ENCODE measurements around the gene GUCA2B. TPM values are rescaled to one million over a fixed set of nuclear protein-coding genes. Genes with fewer than 3 reads are reported as not detected.

GUCA2B gene
- not detected for polyA plus RNA-seq (2013, experiment 1 of 2)
- not detected for polyA plus RNA-seq (2013, experiment 2 of 2)

GRCh38 chr1:42152907-42153600 is at the start of gene GUCA2B:
TSS of gene GUCA2B (plus strand) at chr1:42153410. CDS start at chr1:42153451, 41 bp downstream.
- Histone ChIP-seq H2BK120ac (ENCODE audit: low read depth, low read length) (no peak within 1 kb of the TSS), H3K4me3 (ENCODE audit: low read length in 2 of 2) (no peak within 1 kb of the TSS), H3K27me3 (ENCODE audit: control insufficient read depth in 3 of 3, insufficient read depth in 3 of 3, low read depth in 1 of 3, low read length in 3 of 3) (peaks cover 0 to 9% (median 0%) of the 10 kb centered on the region in 3 experiments), H3K4me2 (ENCODE audit: insufficient read depth, low read length, poor library complexity, severe bottlenecking) (no peak within 1 kb of the TSS), H3K9me3 (replicated peaks in 1 of 2; ENCODE audit: control insufficient read depth in 2 of 2, insufficient read depth in 1 of 2, low read depth in 1 of 2, low read length in 2 of 2) (peaks cover 0 to 2% of the 10 kb centered on the region in 2 donors), H2BK15ac (ENCODE audit: low read length) (peak within 1 kb of the TSS; percentile 45), H2AFZ (ENCODE audit: low read length) (no peak within 1 kb of the TSS), H4K91ac (ENCODE audit: low read depth, low read length, poor library complexity) (no peak within 1 kb of the TSS), H2AK5ac (ENCODE audit: low read depth, low read length) (no peak within 1 kb of the TSS), H3K9ac (ENCODE audit: low read depth, low read length, poor library complexity) (peak within 1 kb of the TSS; percentile 1), H3K4me1 (ENCODE audit: control insufficient read depth in 2 of 2, insufficient read depth in 1 of 2, low read depth in 1 of 2, low read length in 2 of 2) (no peaks in the 10 kb centered on the region), H3K36me3 (replicated peaks in 1 of 2; ENCODE audit: control insufficient read depth in 2 of 2, insufficient read depth in 2 of 2, low read length in 2 of 2) (no peaks in the 10 kb centered on the region), H3K27ac (replicated peaks; ENCODE audit: low read length) (no peak within 1 kb of the TSS), H2BK5ac (ENCODE audit: low read length) (peak within 1 kb of the TSS; percentile 6), H3K14ac (ENCODE audit: low read length) (peak within 1 kb of the TSS; percentile 58), H3K79me1 (ENCODE audit: low read depth, low read length) (peaks cover 2% of the 10 kb centered on the region), H2BK12ac (ENCODE audit: low read length) (no peak within 1 kb of the TSS), H3K23ac (ENCODE audit: low read depth, low read length, poor library complexity) (peak within 1 kb of the TSS; percentile 17), H3K4ac (ENCODE audit: low read length) (no peak within 1 kb of the TSS), H4K8ac (ENCODE audit: low read depth, low read length) (no peak within 1 kb of the TSS), H3K18ac (ENCODE audit: low read length) (peak within 1 kb of the TSS; percentile 65)
- WGBS, 2 donors (ENCODE audit: extremely low coverage in 2 of 2, insufficient read length in 2 of 2, insufficient replicate concordance in 1 of 2) = no CpG with 5 or more reads among the region's 12 CpGs
- DNase-seq (ENCODE audit: low spot score) = no peak

DNA sequence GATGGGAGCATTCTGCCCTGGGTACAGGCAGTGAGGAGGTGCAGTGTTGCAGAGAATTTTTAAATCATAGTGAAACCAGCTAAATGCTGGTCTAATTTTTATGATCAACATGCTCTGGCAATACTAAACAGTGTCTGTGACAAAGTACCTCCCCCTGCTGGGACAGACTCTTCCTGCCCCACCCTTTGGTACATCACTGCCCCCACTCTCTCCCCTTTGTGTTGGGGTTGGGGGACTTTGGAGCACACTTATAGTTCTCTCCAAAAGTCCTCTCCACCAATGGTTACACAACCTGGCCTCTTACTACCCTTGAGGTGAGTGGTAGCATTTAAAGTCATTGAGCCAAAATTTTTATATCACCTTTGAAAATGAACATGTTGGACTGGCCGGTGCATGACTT is 48.2 kb upstream of the GUCA2B start:
- Histone ChIP-seq H2BK12ac (ENCODE audit: low read length) (no peak overlapping the region), H2AFZ (ENCODE audit: low read length) (no peak overlapping the region), H3K14ac (ENCODE audit: low read length) (no peak overlapping the region), H3K9ac (ENCODE audit: low read depth, low read length, poor library complexity) (no peak overlapping the region), H2BK15ac (ENCODE audit: low read length) (no peak overlapping the region), H3K27me3 (ENCODE audit: control insufficient read depth in 3 of 3, insufficient read depth in 3 of 3, low read depth in 1 of 3, low read length in 3 of 3) (no peaks in the 10 kb centered on the region), H3K4ac (ENCODE audit: low read length) (no peak overlapping the region), H3K4me3 (ENCODE audit: low read length in 2 of 2) (no peak overlapping the region), H3K4me2 (ENCODE audit: insufficient read depth, low read length, poor library complexity, severe bottlenecking) (no peak overlapping the region), H3K23ac (ENCODE audit: low read depth, low read length, poor library complexity) (no peak overlapping the region), H2AK5ac (ENCODE audit: low read depth, low read length) (no peak overlapping the region), H4K91ac (ENCODE audit: low read depth, low read length, poor library complexity) (no peak overlapping the region), H3K18ac (ENCODE audit: low read length) (no peak overlapping the region), H3K79me1 (ENCODE audit: low read depth, low read length) (no peaks in the 10 kb centered on the region), H4K8ac (ENCODE audit: low read depth, low read length) (no peak overlapping the region), H3K9me3 (replicated peaks in 1 of 2; ENCODE audit: control insufficient read depth in 2 of 2, insufficient read depth in 1 of 2, low read depth in 1 of 2, low read length in 2 of 2) (peaks cover 0 to 1% of the 10 kb centered on the region in 2 donors), H3K36me3 (replicated peaks in 1 of 2; ENCODE audit: control insufficient read depth in 2 of 2, insufficient read depth in 2 of 2, low read length in 2 of 2) (no peaks in the 10 kb centered on the region), H3K27ac (replicated peaks; ENCODE audit: low read length) (no peak overlapping the region), H2BK5ac (ENCODE audit: low read length) (no peak overlapping the region), H3K4me1 (ENCODE audit: control insufficient read depth in 2 of 2, insufficient read depth in 1 of 2, low read depth in 1 of 2, low read length in 2 of 2) (no peaks in the 10 kb centered on the region), H2BK120ac (ENCODE audit: low read depth, low read length) (no peak overlapping the region)
- DNase-seq (ENCODE audit: low spot score) = no peak
- no CpG with 5 or more reads among the region's 1 CpG for WGBS, 2 donors (ENCODE audit: extremely low coverage in 2 of 2, insufficient read length in 2 of 2, insufficient replicate concordance in 1 of 2)

DNA sequence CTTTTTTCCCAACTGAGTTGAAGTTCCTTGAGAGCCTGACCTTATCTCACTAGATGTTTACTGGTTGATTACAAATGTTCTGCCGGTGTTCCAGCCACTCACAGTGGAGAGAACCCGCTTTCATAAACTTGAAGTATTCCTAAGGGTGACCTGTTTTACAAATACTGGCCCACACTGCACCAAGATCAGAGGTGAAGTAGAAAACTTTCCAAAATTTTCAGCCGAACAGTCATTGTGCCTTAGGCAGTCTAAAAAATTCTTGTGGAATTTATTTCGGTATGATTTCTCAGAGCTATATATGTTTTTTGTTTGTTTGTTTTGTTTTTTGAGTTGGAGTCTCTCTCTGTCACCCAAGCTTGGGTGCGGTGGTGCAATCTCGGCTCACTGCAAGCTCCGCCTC is 44.9 kb upstream of the GUCA2B start:
- Histone ChIP-seq H3K4ac (ENCODE audit: low read length) (no peak overlapping the region), H3K9me3 (replicated peaks in 1 of 2; ENCODE audit: control insufficient read depth in 2 of 2, insufficient read depth in 1 of 2, low read depth in 1 of 2, low read length in 2 of 2) (no peaks in the 10 kb centered on the region), H3K9ac (ENCODE audit: low read depth, low read length, poor library complexity) (no peak overlapping the region), H3K27me3 (ENCODE audit: control insufficient read depth in 3 of 3, insufficient read depth in 3 of 3, low read depth in 1 of 3, low read length in 3 of 3) (no peaks in the 10 kb centered on the region), H3K27ac (replicated peaks; ENCODE audit: low read length) (no peak overlapping the region), H2BK15ac (ENCODE audit: low read length) (no peak overlapping the region), H2AK5ac (ENCODE audit: low read depth, low read length) (no peak overlapping the region), H3K36me3 (replicated peaks in 1 of 2; ENCODE audit: control insufficient read depth in 2 of 2, insufficient read depth in 2 of 2, low read length in 2 of 2) (no peaks in the 10 kb centered on the region), H2AFZ (ENCODE audit: low read length) (no peak overlapping the region), H3K4me1 (ENCODE audit: control insufficient read depth in 2 of 2, insufficient read depth in 1 of 2, low read depth in 1 of 2, low read length in 2 of 2) (no peaks in the 10 kb centered on the region), H3K4me2 (ENCODE audit: insufficient read depth, low read length, poor library complexity, severe bottlenecking) (no peak overlapping the region), H4K91ac (ENCODE audit: low read depth, low read length, poor library complexity) (no peak overlapping the region), H4K8ac (ENCODE audit: low read depth, low read length) (no peak overlapping the region), H2BK5ac (ENCODE audit: low read length) (no peak overlapping the region), H3K14ac (ENCODE audit: low read length) (no peak overlapping the region), H2BK12ac (ENCODE audit: low read length) (no peak overlapping the region), H2BK120ac (ENCODE audit: low read depth, low read length) (no peak overlapping the region), H3K23ac (ENCODE audit: low read depth, low read length, poor library complexity) (no peak overlapping the region), H3K79me1 (ENCODE audit: low read depth, low read length) (no peaks in the 10 kb centered on the region), H3K18ac (ENCODE audit: low read length) (no peak overlapping the region), H3K4me3 (ENCODE audit: low read length in 2 of 2) (no peak overlapping the region)
- WGBS, 2 donors (ENCODE audit: extremely low coverage in 2 of 2, insufficient read length in 2 of 2, insufficient replicate concordance in 1 of 2) = no CpG with 5 or more reads among the region's 7 CpGs
- no peak for DNase-seq (ENCODE audit: low spot score)

DNA sequence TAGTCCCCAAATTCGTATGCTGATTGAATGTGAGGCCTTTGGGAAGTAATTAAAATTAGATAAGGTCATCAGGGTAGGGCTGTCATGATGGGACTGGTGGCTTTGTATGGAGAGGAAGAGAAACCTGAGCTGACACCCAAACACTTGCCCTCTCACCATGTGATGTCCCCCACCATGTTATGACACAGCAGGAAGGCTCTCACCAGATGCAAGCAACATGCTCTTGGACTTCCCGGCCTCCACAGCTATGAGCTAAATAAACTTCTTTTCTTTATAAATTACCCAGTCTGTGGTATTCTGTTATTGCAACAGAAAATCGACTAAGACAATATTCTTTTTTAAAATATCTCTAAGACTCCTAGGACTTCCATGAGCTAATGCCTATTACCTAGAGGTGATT is 43.6 kb upstream of the GUCA2B start:
- Histone ChIP-seq H2BK12ac (ENCODE audit: low read length) (no peak overlapping the region), H3K9ac (ENCODE audit: low read depth, low read length, poor library complexity) (no peak overlapping the region), H3K14ac (ENCODE audit: low read length) (no peak overlapping the region), H3K4me1 (ENCODE audit: control insufficient read depth in 2 of 2, insufficient read depth in 1 of 2, low read depth in 1 of 2, low read length in 2 of 2) (no peaks in the 10 kb centered on the region), H3K4ac (ENCODE audit: low read length) (no peak overlapping the region), H3K36me3 (replicated peaks in 1 of 2; ENCODE audit: control insufficient read depth in 2 of 2, insufficient read depth in 2 of 2, low read length in 2 of 2) (no peaks in the 10 kb centered on the region), H2BK5ac (ENCODE audit: low read length) (no peak overlapping the region), H3K23ac (ENCODE audit: low read depth, low read length, poor library complexity) (no peak overlapping the region), H2AFZ (ENCODE audit: low read length) (no peak overlapping the region), H4K91ac (ENCODE audit: low read depth, low read length, poor library complexity) (no peak overlapping the region), H3K79me1 (ENCODE audit: low read depth, low read length) (no peaks in the 10 kb centered on the region), H2BK15ac (ENCODE audit: low read length) (no peak overlapping the region), H3K27me3 (ENCODE audit: control insufficient read depth in 3 of 3, insufficient read depth in 3 of 3, low read depth in 1 of 3, low read length in 3 of 3) (no peaks in the 10 kb centered on the region), H2AK5ac (ENCODE audit: low read depth, low read length) (no peak overlapping the region), H3K27ac (replicated peaks; ENCODE audit: low read length) (no peak overlapping the region), H3K4me2 (ENCODE audit: insufficient read depth, low read length, poor library complexity, severe bottlenecking) (no peak overlapping the region), H2BK120ac (ENCODE audit: low read depth, low read length) (no peak overlapping the region), H4K8ac (ENCODE audit: low read depth, low read length) (no peak overlapping the region), H3K18ac (ENCODE audit: low read length) (no peak overlapping the region), H3K4me3 (ENCODE audit: low read length in 2 of 2) (no peak overlapping the region), H3K9me3 (replicated peaks in 1 of 2; ENCODE audit: control insufficient read depth in 2 of 2, insufficient read depth in 1 of 2, low read depth in 1 of 2, low read length in 2 of 2) (no peaks in the 10 kb centered on the region)
- WGBS, 2 donors (ENCODE audit: extremely low coverage in 2 of 2, insufficient read length in 2 of 2, insufficient replicate concordance in 1 of 2) = no CpG with 5 or more reads among the region's 3 CpGs
- no peak for DNase-seq (ENCODE audit: low spot score)

Data from neuronal stem cell (in vitro differentiated cells).